ENCODE measurements around the gene CPPED1. TPM values are rescaled to one million over a fixed set of nuclear protein-coding genes. Genes with fewer than 3 reads are reported as not detected.
A peak's percentile ranks its signal among the peaks of the same experiment; 100 is the strongest.
"Not testable (repeated sequence)": the region's sequence is repeated elsewhere in the genome, so short reads cannot be mapped to it uniquely, and the experiment has no call there.

CPPED1 gene
- total RNA-seq (2014; rRNA removed; shearing (Covaris generic)), result 11.5 and 12.4 TPM in 2 replicates
- polyA plus RNA-seq (2015; cell fraction: cytosol; rRNA removed), result 11.5 and 13.6 TPM in 2 replicates
- 1.2 and 5.6 TPM in 2 replicates for polyA plus RNA-seq (2015; cell fraction: nucleus; rRNA removed)

GRCh38 chr16:12803203-12804093, at the start of gene CPPED1:
Gene CPPED1, minus strand, starts transcription at chr16:12803887. Its CDS starts 111 bp downstream, at chr16:12803776.
- in situ Hi-C loops (cut with HindIII; ENCODE audit: low pct_unique_long_range_greater_than_20kb, low sequenced_read_pairs), result no loop called here
- DNase-seq (ENCODE audit: low read depth, low spot score), result peak; percentile 88

- in situ Hi-C loops (cut with HindIII; ENCODE audit: low pct_unique_long_range_greater_than_20kb, low sequenced_read_pairs), result no loop called here
- DNase-seq (ENCODE audit: low read depth, low spot score), result no peak
Measured at GRCh38 chr16:12850186-12850585, 46.5 kb upstream of the CPPED1 start.

GRCh38 chr16:12846592-12846991, 42.9 kb upstream of the CPPED1 start:
- in situ Hi-C loops (cut with HindIII; ENCODE audit: low pct_unique_long_range_greater_than_20kb, low sequenced_read_pairs), result no loop called here
- no peak for DNase-seq (ENCODE audit: low read depth, low spot score)

GRCh38 chr16:12845282-12845681, 41.6 kb upstream of the CPPED1 start:
- in situ Hi-C loops (cut with HindIII; ENCODE audit: low pct_unique_long_range_greater_than_20kb, low sequenced_read_pairs), result no loop called here
- no peak for DNase-seq (ENCODE audit: low read depth, low spot score)

- in situ Hi-C loops (cut with HindIII; ENCODE audit: low pct_unique_long_range_greater_than_20kb, low sequenced_read_pairs), result no loop called here
Measured at GRCh38 chr16:12837756-12838155, 34.1 kb upstream of the CPPED1 start.

GRCh38 chr16:12837291-12837690, 33.6 kb upstream of the CPPED1 start:
- DNase-seq (ENCODE audit: low read depth, low spot score), result no peak
- in situ Hi-C loops (cut with HindIII; ENCODE audit: low pct_unique_long_range_greater_than_20kb, low sequenced_read_pairs), result no loop called here

More at GRCh38 chr16:12837756-12838155, 34.1 kb upstream of the CPPED1 start:
- no peak for DNase-seq (ENCODE audit: low read depth, low spot score)

GRCh38 chr16:12833926-12834325, 30.2 kb upstream of the CPPED1 start:
- in situ Hi-C loops (cut with HindIII; ENCODE audit: low pct_unique_long_range_greater_than_20kb, low sequenced_read_pairs), result no loop called here
- no peak for DNase-seq (ENCODE audit: low read depth, low spot score)

GRCh38 chr16:12829096-12829888, 25.6 kb upstream of the CPPED1 start:
- no peak for DNase-seq (ENCODE audit: low read depth, low spot score)
- in situ Hi-C loops (cut with HindIII; ENCODE audit: low pct_unique_long_range_greater_than_20kb, low sequenced_read_pairs), result no loop called here

- in situ Hi-C loops (cut with HindIII; ENCODE audit: low pct_unique_long_range_greater_than_20kb, low sequenced_read_pairs), result no loop called here
- DNase-seq (ENCODE audit: low read depth, low spot score), result no peak
Measured at GRCh38 chr16:12828206-12828605, 24.5 kb upstream of the CPPED1 start.

GRCh38 chr16:12826559-12826958, 22.9 kb upstream of the CPPED1 start:
- DNase-seq (ENCODE audit: low read depth, low spot score), result no peak
- in situ Hi-C loops (cut with HindIII; ENCODE audit: low pct_unique_long_range_greater_than_20kb, low sequenced_read_pairs), result no loop called here

- in situ Hi-C loops (cut with HindIII; ENCODE audit: low pct_unique_long_range_greater_than_20kb, low sequenced_read_pairs), result no loop called here
- peak; percentile 82 for DNase-seq (ENCODE audit: low read depth, low spot score)
Measured at GRCh38 chr16:12819126-12820117, 15.7 kb upstream of the CPPED1 start.

GRCh38 chr16:12818326-12818725, 14.6 kb upstream of the CPPED1 start:
- in situ Hi-C loops (cut with HindIII; ENCODE audit: low pct_unique_long_range_greater_than_20kb, low sequenced_read_pairs), result no loop called here
- no peak for DNase-seq (ENCODE audit: low read depth, low spot score)

GRCh38 chr16:12816791-12817214, 13.1 kb upstream of the CPPED1 start:
- in situ Hi-C loops (cut with HindIII; ENCODE audit: low pct_unique_long_range_greater_than_20kb, low sequenced_read_pairs); DNase-seq (ENCODE audit: low read depth, low spot score): not testable (repeated sequence)

- in situ Hi-C loops (cut with HindIII; ENCODE audit: low pct_unique_long_range_greater_than_20kb, low sequenced_read_pairs), result no loop called here
Measured at GRCh38 chr16:12815361-12815760, 11.7 kb upstream of the CPPED1 start.

GRCh38 chr16:12813734-12814133, 10.0 kb upstream of the CPPED1 start:
- DNase-seq (ENCODE audit: low read depth, low spot score); in situ Hi-C loops (cut with HindIII; ENCODE audit: low pct_unique_long_range_greater_than_20kb, low sequenced_read_pairs): not testable (repeated sequence)

More at GRCh38 chr16:12815361-12815760, 11.7 kb upstream of the CPPED1 start:
- peak; percentile 41 for DNase-seq (ENCODE audit: low read depth, low spot score)

GRCh38 chr16:12813321-12813720, 9.6 kb upstream of the CPPED1 start:
- DNase-seq (ENCODE audit: low read depth, low spot score); in situ Hi-C loops (cut with HindIII; ENCODE audit: low pct_unique_long_range_greater_than_20kb, low sequenced_read_pairs): not testable (repeated sequence)

Measured in SK-MEL-5 (cell line).